NCI-H2196 treated with DMSO at 0.1 percent for 48 hours (cell line): Measurements from ENCODE around the gene ZNF467.

ENCODE experiments used
- DNase-seq: peaks from one replicate; lab custom pipeline; 2025; ENCODE audit not compliant: unreplicated experiment; lab: John Stamatoyannopoulos, UW

ZNF467 gene

DNA sequence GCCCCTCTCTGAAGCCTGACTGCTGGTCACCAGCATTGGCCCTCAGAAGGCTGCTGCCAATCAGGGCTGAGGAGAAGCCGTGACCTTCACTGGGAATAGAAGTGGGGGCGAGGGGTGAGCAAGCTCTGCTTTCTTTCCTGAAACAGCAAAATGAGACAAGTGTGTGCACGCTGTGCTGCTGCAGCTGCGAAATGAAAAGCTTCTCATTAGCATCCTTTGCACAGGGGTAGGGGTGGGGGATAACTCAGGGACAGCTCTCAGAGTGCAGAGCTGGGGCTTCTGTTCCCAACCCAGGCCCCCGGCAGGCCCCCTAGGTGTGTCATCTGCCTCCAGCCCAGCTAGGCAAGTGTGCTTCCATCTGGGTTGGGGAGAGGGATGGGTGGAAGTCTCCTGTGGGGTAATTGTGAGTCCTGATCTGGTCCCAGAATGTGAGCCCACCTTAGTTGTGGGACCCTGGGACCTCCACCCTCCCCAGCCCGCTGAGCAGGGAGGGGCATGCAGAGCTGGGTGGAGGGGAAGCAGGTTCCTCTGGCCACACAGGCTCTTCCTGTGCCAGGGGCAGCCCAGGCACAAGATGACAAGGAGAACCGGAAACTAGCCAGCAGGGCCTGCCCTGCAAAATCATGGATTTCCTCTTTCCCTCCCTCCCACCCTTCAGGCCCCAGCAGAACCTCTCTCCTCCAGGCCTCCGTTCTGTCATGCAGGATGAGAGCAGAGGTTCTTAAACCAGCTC is 22.2 kb downstream of the ZNF467 start:
- DNase-seq: no peak

DNA sequence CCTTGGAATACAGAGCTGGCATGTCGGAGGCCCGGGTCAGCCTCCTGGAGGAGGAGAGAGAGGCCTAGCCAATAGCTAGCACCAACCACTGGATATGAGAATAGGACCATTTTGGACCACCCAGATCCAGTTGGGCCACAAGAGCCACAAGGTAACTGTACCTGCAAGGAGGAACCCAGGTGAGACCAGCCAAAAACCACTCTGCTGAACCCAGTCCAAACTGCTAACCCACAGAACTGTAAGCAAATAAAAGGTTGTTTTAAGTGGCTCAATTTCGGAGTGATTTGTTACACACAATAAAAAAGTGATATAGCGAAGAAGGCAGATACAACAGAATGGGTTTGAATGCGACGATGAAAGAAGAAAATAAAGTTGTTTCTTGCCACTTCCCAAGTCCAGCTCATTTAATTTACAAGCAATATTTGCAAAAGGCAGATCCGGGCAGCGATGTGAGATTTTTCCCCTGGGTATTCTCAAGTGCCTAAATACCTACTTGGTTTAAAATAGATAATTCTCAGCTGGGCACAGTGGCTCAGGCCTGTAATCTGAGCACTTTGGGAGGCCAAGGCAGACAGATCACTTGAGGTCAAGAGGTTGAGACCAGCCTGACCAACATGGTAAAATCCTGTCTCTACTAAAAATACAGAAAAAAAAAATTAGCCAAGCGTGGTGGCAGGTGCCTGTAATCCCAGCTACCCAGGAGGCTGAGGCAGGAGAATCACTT is 23.1 kb downstream of the ZNF467 start:
- DNase-seq: no peak

DNA sequence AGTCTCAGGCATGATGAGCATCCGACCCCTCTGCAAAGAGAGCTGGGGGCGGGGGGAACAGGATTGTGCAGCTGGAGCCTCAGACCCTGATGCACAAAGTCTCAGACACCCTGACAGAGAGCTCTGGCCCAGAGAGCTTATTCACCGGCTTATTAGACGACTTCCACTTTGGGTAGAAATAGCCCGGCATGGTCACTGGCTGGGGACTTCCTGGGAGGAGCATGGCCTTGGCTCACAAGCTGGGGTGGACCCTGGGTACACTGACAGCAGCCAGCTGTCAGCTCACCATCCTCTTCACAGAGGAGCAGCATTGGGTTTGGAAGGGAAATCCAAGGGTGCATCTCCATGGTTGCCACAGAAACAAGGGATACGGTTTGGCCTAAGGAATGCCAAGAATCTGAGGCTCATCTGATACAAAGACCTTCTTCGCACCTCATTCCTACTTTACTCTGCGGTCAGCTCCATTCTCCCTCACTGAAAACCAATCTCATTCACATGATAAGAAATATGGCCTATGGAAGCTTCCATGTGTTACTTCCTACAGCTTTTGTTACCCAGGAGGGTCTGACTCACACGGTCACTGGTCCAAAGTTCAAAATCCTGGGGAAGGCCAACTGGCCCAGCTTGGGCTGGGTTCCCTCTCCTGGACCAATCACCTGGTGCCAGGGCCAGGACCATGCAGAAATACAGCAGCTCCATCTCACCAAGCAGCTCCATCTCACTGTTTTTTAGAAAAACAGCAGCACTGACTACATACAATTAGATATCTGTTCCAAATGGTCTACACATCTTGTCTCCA is 25.1 kb downstream of the ZNF467 start:
- DNase-seq: no peak

DNA sequence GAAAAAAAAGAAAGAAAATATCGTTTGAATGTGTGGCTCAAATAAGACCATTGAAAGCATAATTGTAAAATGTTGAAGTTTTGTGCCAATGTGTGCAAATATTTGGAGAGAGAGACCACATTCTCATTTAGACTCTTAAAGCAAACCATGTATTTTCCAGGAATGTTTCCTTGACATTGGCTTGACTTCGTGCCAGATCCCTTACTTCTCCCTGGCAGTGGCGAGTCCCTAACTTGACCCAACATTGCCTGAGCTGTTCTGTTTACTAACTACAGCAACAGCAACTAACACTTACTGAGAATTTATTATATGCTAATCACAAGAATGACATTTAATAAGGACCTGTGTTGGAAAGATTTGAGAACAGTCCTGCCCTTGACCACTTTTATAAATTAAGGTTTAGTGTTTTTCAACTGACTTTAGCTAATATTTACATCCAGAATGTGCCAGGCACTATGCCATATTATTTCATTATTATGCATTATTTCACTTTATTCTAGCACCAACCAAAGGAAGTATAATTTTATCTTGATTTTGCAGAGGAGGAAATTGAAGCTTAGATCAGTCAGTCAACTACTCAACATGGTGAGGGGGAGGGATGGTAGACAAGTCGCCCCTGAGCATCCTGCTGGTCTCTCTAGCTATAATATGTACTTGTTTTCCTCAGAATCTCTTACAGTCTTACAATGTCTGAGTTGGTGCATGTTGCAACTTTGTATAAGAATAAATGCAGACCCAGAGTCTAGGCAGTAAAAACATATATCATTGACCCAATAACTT is 29.7 kb downstream of the ZNF467 start:
- no peak for DNase-seq

DNA sequence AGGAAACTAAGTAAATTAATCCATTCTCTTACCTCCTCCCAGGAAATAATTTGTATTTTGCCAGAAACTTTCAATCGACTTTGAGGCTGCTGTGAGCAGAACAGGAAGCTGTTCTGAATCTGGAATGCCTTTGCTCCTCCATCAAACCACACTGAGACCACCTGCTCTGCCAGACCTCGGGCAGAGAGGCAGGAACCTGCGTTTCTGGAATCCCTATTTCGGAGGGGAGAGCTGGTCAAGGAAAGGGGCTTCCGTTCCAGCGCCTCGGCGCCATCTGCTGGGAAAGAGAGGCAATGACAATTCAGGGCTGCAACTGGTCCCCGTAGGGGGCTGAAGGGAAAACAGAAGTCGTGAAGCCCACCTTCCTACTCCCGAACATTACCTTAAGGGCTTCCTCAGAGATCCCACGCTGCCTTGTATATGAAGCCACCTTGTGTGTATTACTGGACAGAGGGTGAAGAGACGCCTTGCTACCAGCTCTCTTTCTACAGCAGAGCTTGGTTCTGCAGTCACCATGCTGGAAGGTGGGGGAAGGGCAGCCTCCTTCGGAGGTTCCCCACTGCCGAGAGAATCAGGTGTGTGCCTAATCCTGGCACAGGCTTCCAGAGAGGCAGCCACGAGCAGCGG is 31.2 kb downstream of the ZNF467 start:
- DNase-seq: peak; percentile 63

DNA sequence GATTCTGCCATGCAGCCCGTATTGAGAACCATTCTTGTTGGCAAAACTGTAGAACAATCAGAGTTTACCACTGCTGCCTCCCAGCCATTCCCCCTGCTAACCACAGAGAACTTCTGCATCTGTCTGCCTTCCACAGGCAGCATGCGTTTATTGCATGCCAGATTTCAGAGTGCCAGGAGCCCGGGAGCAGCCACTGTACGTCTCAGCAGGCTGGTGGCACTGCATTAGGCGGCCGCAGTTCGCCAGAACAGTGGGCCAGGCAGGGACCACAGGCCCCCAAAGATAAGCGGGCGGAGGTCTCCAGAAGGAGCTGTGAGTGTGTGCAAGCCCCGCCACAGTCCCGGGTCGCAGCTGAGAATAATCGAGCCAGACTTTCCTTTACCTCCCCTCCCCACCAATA is 31.8 kb downstream of the ZNF467 start:
- DNase-seq: no peak

DNA sequence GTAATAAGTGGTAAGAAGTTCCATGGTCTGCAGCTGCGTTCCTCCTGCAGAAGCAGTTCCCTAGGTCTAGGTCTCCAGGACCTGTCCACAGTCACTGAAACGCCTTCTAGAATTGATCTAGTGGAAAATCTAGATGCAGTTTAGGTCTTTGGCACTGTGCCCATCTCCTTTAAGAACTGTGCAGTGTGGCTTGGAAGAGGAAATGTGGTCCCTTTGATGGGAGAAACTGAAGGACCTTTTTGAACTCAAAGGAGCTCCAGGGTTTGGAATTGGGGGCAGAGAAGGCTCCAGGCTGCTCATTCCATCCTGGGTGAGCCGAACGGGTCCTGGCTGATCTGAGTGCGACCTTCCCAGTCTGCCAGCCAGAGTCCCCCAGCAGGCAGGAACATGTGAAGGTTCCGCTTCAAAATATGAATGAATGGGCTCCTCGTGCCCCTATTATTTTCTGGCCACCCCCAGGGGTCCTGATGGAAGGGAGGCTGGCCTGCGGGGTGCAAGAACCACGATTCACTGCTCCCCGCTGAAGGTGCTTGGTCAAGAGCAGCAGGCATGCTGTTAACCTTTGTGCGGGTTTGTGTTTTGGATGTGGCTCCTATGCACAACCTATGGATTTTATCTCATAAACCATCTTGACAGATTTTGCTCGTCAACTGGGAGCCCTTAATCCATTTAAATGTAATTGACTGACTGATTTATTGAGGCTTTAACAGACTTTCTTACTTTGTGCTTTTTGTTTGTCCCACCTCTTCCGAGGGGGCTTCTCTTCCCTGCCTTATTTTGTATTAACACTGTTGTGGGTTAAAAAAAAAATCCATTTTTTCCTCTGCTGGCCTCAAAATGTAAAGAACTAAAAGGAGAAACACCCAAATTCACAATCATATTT is 36.7 kb downstream of the ZNF467 start:
- DNase-seq: no peak

DNA sequence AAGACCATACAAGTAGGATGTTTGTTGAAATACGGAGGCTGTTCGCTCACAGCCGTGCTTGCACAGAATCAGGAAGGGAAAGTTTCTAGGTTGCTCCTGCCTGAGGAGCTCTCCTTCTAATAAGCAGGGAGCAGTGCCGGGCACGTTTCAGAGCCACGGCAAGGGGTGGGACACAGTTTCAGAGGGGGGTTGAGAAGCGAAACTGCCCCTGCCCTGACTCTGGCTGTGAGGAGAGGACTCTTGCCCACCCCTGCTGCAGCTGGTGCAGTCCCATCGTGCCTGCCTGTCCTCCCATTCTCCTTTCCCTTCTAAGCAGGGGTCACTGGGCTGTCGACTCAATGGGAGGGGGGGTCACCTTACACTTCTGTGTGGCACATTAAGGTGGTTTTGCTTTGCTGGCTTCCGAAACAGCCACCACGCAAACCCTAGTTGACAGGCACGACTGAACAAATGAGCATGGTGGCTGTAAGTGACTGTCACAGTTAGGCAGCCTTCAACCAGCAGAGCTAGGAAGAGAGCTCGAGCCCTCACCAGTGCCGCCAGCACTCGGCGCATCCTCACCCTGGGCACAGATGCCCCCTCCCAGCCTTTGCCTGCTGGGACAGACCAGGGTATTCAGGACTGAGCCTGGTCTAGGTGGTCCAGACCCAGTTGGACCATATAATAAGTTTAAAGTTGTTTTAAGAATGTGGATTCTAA is 37.5 kb downstream of the ZNF467 start:
- no peak for DNase-seq

DNA sequence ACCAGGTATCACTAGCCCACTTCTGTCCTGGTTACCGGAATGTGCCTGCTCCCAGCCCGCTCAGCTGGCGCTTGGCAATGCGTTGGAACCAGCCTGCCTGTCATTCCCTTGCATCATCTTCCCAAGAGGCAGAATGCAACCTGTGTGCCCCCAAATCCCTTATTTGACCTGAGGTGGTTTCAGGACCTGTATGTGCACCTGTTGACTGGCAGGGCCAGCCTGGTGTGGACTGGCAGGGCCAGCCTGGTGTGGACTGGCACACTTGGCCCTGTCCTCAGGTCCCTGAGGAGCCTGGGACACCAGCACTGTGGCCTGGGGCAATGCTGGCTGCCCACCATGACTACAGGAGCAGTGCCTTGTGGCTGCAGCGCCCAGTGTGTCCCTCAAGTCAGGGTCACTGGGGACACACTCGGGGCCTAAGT is 38.2 kb downstream of the ZNF467 start:
- DNase-seq: no peak

DNA sequence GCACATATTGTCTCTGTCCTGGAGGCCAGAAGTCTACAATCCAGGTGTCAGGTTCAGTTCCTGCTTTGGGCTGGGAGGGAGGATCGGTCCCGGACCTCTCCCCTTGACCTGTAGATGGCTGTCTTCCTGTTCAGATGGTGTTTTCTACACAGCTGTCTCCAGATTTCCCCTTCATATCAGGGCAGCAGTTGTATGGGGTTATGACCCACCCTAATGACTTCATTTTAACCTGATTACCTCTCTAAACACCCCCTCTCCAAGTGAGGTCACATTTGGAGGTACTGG is 38.7 kb downstream of the ZNF467 start:
- DNase-seq: no peak

DNA sequence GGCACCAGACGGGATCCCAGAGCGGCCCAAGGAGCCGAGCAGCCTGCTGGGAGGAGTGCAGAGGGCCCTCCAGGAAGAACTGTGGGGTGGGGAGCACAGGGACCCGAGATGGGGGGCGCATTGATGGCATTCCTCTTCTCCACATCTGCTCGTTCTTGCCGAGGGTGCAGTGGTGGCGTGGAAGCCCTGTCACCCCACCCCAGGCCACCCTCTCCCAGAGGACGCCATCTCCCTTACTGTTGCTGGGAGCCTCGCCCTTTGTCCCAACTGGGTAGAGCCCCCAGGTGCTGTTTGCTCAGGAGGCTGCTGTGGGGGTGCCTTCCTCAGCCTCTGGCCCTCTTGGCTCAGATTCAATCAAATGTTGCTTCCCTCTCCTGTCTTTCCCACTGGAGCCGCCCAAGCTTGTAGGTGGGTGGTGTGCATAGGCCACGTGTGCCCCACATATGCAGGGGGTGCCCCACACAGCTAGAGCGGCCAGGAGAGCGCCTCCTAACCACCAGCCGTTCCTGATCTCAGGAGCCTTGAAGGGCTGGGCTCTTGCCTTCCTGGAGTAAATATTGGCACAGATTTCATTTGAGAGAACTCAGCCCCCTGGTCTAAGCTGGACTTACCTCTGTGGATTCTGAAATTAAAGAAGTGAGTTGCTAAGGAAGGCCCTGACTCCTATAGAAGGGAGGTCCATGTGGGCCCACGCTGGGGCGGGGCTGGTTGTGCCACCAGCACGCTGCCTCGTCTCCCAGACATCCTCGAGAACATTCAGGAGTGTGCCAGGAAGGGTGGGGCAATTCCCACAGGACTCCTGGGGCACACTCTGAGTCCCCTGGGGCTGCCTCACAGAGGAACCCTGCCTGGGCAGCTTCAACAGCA is 39.2 kb downstream of the ZNF467 start:
- no peak for DNase-seq

DNA sequence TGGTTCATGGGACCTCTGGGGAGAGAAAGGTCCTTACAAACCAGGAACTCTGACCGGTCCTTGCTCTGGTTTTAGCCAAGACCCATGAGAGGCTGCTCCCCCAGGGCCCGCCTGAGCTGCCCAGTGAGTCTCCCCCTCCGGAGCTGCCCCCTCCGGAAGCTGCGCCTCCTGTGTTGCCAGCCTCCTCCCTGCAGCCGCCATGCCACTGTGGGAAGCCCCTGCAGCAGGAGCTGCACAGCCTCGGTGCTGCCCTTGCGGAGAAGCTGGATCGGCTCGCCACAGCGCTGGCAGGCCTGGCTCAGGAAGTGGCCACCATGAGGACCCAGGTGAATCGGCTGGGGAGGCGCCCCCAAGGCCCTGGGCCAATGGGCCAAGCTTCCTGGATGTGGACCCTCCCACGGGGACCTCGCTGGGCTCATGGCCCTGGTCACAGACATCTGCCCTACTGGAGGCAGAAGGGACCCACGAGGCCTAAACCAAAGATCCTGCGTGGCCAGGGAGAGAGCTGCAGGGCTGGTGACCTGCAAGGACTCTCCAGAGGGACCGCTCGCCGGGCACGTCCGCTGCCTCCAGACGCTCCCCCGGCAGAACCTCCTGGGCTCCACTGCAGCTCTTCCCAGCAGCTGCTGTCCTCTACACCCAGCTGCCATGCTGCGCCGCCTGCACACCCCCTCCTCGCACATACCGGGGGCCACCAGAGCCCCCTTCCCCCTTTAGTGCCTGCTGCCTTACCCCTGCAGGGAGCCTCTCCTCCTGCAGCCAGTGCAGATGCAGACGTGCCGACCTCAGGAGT is 40.1 kb downstream of the ZNF467 start:
- no peak for DNase-seq

DNA sequence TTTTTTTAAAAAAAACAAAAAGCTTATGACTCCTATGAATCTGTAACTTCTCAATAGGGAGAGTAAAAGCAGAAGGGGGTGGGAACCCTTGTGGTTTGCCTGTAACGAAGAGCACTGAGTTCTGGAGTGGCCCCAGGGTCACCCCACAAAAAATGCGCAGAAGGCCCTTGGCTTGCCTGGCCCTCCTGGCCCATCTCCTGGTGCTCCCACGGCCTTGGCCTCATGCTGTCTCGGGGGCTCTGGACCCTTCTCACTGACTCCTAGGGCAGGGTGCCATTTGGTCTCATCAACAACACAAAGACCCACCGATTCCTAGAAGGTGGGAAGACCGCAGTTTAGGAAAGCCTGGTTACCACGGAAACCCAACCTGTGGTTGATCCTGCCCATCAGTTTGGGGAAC is 40.8 kb downstream of the ZNF467 start:
- DNase-seq: no peak

DNA sequence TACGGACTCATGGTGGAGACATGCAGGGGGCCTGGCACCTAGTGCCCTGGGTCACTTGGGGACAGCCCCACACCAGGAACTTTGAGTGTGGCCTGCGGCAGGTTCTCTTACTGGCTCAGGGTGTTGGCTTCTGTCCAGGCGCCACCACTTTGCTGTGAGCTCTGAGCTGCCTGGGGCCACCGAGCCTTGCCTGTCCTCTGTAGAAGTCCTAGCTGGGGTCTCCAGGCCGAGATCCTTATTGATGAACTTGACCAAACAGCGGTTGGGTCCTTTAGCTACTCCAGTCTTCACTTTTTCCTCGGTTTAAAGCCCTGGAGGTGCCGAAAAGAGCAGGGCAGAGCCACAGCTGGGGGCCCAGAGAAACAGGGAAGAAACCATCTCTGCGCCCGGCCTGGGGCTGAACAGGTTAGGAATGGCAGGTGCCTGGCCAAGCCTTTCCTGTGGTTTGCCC is 41.3 kb downstream of the ZNF467 start:
- no peak for DNase-seq

DNA sequence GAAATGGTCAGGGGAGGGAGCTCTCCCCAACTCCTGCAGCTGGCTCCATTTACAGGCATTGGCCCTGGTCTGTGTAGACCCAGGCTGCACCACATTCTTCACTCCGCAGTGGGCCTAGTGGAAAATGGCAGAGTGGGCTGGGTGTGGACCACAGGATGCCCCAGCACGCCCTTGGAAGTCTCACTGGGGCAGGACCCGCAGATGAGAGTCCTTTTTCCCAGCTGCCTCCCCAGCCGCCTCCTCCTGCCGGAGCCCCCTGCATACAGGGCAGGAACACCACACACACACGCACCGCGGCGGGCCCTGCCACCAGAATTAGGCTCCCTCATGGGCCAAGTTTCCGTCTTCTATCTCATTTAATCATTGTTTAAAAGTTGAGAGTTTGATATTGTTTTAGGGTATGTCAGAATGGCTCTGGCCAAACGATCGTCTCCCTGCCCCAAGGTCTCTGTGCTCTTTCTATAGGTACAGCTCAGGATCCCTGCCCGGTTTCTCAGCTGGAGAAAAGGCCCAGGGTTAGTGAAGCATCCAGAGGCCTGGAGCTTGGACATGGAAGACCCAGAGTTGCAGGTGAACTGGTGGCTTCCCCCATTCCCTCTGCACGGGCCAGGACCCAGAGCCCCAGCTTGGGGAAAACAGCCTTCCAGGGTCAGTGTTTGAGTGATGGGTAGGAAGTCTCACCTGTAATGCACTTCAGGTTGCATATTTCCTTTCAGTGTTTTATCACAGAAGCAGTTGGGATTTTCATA is 42.0 kb downstream of the ZNF467 start:
- DNase-seq: no peak

DNA sequence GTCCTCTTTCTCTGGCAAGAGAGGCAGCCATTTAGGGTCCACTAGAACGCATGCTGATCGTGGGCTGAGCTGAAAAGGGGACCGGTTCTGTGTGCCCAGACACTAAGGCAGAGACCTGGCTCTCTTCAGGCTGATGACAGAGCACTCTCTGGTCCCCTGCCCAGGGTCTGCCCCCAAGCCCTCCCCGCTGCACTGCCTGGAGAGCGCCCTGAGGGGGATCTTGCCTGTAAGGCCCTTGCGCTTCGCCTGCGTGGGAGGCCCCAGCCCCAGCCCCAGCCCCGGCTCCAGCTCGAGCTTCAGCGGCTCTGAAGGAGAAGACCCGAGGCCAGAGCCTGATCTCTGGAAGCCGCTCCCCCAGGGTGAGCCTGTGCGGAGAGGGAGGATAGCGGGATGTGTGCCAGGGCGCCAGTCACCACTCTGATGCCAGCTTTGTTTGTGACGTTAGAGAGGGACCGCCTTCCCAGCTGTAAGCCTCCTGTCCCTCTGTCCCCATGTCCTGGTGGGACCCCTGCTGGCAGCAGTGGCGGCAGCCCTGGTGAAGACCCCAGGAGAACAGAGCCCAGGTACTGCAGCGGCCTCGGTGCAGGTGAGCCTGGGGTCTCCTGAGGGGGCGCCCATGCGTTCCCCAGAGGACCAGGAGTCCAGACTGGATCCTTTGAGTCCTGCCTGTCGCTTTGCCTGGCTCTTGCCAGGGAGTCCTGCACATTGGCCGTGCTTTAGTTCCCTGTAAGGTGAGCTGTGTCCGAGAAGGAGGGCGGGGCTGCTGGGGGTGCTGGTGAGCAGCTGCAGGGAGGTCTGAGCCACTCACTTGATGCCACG is 43.2 kb downstream of the ZNF467 start:
- no peak for DNase-seq
